HFF-Myc (cell line): Measurements from ENCODE around the gene TIAM1.

Experiments used
- DNase-seq: peaks from one replicate; pipeline ENCODE4 v3.0.0-alpha.2; 2011; ENCODE audit warnings: low read depth; ENCODE audit errors: extremely low read depth
- H3K4me3 ChIP-seq: replicated peaks from 2 replicates; pipeline ENCODE4 v1.5.1; 2011; ENCODE audit warnings: low read depth, mild to moderate bottlenecking, control low read depth, low read length
- TF ChIP-seq, protein P1 (sequence below): IDR thresholded peaks from 2 replicates; pipeline ENCODE4 v1.5.1; 2012; ENCODE audit warnings: mild to moderate bottlenecking, low read depth, low read length, control low read depth; ENCODE audit errors: missing control alignments

Gene TIAM1

DNA sequence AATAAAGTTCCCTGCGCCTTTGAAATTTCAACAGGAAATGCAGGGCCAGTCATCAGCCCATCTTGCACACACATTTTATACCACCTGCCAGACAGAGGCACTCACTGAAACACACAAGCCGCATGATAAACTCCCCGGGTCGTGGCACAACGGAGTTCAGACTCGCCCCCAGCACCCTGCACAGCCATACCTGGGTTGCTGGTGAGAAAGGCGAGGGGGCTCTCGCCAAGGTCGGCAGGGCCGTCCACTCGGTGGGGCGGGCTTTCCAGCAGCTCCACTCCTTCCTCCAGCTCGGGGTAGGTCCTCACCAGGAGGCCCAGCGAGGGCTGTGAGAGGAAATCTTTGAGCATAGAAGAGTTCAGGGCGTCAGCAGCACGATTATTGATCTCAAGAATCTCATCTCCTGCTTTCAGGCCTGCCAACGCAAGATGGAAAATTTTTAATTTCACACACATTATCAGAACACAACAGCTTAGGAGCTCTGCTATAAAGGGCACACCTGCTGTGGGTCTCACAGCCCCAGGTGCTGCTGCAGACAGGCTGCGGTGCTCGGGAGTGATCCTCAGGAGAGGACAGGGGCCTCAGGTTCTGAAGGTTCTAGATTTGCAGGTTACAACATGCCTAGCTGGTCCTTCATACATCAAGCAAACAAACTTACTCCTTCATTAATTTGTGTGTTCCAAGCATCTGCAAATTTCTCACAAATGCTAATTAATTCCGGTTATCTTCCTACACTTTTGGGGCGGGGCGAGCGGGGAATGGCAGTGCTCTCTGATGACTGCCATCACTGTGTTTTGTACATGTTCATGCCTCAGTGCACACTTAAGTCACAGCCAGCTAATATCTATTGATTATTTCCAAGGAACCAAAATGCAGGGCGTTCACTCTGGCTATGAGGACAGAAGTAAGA, 161.6 kb downstream of the TIAM1 start:
- DNase-seq: no peak
- TF ChIP-seq, protein P1, sequence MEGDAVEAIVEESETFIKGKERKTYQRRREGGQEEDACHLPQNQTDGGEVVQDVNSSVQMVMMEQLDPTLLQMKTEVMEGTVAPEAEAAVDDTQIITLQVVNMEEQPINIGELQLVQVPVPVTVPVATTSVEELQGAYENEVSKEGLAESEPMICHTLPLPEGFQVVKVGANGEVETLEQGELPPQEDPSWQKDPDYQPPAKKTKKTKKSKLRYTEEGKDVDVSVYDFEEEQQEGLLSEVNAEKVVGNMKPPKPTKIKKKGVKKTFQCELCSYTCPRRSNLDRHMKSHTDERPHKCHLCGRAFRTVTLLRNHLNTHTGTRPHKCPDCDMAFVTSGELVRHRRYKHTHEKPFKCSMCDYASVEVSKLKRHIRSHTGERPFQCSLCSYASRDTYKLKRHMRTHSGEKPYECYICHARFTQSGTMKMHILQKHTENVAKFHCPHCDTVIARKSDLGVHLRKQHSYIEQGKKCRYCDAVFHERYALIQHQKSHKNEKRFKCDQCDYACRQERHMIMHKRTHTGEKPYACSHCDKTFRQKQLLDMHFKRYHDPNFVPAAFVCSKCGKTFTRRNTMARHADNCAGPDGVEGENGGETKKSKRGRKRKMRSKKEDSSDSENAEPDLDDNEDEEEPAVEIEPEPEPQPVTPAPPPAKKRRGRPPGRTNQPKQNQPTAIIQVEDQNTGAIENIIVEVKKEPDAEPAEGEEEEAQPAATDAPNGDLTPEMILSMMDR: no peak
- H3K4me3 ChIP-seq: no peak overlapping the region

DNA sequence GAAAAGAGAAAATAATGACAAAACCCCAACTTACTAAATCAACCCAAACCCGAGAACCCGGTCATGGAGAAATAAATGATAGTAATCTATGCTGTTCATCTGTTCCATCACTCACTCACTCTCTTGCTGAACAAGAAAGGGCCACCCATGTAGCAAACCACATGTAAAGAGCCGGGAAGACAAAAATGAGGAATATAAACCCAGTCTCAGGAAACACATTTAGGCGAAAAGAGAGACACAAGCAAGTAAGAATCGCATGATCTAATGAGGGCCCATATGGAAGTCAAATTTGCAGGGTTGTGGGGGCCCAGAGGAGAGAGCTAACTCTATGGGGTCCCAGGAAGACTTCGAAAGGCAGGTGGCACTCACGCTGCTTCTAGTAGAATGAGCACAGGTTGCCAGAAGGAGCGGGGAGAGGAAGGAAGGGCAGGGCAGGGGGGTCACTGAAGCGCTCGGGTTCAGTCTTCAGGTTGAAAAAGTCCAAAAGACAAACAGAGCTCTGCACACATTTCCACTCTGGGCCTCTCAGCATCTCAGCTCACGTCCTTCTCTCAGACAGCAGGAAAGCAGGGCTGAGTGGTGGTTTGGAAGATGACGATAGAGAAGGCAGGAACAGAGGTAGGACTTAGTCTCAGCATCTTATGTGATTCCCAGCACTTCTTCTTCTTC, 162.8 kb downstream of the TIAM1 start:
- no peak overlapping the region for H3K4me3 ChIP-seq
- DNase-seq: no peak
- TF ChIP-seq, protein P1: no peak

DNA sequence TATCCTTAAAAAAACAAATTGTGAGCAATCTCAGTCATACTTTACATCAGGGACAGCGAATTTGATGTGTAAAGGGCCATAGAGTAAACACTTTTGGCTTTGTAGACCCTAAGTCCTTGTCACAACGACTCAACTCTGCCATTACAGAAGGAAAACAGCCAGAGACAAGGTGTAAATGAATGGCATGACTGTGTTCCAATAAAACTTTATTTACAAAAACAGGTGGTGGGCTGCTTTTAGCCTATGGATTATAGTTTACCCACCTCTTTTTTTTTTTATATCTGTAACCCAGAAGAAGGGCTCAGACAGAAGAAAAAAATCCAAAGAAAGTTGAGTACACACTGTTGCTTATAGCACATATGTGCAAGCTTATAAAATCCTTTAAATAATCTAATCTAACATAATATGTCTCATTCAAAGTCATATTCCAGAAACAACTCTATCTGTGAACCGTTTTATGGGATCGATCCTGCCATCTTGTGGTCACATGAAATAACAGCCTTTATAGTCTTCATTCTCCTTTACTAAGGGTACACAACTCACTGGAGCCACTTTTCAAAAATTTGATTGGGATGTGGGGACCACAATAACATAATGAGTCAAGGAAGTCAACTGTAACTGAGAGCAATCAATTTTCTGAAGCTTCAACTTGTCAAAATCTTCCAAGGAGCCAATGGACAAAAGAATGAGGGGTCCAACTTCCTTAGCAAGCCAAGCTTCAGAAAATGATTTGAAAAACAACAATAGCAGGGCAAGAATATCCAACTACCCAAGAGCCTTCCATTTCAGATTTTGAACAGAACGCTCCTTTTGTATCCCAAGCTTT, 163.6 kb downstream of the TIAM1 start:
- TF ChIP-seq, protein P1: peak; percentile 37
- no peak for DNase-seq
- H3K4me3 ChIP-seq: no peak overlapping the region

DNA sequence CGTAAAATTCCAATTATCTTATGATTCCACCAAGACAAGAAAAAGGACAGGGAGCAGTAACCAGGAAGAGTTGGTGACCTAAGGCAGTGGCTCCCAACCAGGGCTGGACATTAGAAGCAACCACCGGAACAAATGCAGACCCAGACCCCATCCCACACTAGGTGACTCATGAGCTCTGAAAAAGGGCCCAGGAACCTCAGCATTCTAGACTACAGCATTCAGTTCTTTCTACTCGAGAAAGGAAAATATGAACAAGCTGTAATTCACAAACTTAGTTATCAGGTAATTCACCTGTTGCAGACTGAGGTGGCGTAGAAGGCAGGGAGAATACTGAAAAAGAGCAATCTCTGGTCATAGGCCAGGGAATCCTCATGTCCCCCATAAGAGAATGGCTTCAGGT, 167.3 kb downstream of the TIAM1 start:
- no peak for DNase-seq
- no peak overlapping the region for H3K4me3 ChIP-seq
- TF ChIP-seq, protein P1: no peak

DNA sequence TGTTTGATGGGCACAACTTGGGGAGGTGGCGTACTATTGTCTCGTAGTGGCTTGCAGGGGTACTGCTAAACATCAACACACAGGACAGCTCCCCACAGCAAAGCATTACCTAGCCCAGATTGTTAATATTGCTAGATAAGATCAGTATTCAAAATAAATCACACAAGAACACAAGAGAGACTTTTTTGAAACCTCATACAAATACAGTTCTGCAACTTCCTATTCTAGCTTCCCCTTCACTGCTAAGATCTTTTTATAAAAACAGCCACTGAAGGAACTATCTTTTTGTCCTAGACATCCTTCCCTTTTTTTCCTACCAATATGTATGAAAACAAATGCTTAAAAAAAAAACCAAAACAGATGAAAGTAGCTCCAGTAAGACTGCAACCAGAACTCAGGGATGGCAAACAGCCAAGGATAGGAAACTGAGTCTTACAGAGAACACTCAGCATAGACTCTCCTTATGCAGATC, 167.9 kb downstream of the TIAM1 start:
- no peak for DNase-seq
- TF ChIP-seq, protein P1: no peak
- no peak overlapping the region for H3K4me3 ChIP-seq

DNA sequence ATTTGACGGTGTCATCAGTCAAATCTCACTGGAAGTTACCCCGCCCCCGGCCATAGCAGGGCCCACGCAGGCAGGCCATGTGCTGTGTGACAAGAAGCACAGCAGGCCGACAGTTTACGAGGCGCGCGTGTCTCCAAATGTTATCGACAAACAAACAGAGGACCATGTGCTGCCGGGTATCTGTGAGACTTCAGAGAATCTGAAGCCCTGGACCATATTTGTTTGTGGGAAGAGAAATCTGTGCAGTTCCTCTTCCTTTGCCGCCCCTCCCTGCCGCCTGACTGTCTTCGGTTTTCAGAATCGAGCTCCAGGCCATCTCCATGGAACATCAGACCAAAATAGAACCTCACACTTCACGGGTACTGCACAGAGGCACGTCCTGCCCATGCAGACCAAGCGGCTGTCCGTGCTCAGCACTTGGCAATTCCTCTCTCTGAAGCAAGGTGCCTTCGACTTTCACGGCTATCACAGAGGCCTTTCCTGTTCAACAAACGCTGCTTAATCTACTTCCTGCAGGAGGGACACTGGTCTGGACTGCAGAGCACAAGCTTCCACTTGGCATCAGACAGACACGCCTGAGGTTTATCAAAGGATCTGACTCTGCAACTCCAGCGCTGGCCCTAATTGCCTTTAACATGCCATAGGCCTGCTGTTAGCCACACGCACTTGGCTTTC, 170.0 kb downstream of the TIAM1 start:
- TF ChIP-seq, protein P1: no peak

More for the DNA sequence above, 170.0 kb downstream of the TIAM1 start:
- DNase-seq: no peak
- H3K4me3 ChIP-seq: no peak overlapping the region
